CD4-positive, alpha-beta T cell treated with Interleukin-12 subunit alpha and Interleukin-12 subunit beta, for 1 hour (primary cell): ENCODE data around the gene ZNF613.
"Not testable (repeated sequence)": the region's sequence is repeated elsewhere in the genome, so short reads cannot be mapped to it uniquely, and the experiment has no call there.

Experiments used
- DNase-seq: peaks from one replicate; pipeline ENCODE4 v3.0.0-alpha.2; 2020

Gene ZNF613

DNA sequence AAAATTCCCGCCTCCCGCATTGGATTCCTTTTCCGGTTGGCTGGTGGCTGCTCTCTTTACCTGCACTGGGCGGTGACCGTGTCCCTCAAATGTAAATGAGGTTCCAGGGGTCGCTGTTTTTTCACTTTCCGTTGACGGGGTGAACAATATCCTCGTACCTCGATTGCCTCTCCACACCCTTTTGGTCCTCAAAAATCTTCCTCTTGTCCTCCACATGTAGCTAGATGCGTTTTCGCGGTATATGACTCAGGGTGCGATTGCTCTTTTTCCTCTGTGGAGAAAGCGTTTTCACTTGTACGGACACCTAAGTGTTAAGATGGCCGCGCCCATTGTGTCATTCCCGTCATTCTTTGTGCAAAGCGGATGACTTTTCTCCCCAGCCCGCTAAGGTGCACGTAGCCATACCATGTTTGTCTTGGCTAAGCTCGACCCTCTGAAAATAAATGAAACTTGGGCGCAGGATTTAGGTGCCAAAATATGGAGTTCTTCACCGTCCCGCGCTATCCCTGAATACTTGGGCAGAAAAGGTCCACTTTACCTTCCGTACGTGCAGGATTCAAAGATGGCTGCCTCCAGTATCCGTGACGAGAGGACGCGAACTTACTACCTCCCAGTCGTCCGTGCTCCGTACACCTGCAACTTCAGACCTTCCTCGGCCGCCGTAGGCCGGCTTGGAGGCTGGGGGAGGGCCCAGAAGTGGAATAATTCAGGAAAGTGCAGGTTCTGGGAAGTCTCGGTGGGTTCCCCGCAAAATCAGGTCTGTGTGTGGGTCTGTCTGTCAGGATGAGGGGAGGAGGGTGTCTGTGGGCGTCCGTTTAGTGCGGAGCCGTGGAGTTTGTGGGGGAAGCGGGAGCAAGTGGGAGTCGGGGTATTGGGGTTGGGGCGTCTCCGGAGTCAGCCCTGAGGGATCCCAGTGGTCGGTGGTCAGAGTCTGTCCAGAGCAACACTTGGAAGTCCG lies at the start of gene ZNF613:
ZNF613 (plus strand) TSS at position 689 of the 958 bp plus-strand sequence. CDS start 8,749 bp downstream, outside the sequence.
- DNase-seq: peak; percentile 87

DNA sequence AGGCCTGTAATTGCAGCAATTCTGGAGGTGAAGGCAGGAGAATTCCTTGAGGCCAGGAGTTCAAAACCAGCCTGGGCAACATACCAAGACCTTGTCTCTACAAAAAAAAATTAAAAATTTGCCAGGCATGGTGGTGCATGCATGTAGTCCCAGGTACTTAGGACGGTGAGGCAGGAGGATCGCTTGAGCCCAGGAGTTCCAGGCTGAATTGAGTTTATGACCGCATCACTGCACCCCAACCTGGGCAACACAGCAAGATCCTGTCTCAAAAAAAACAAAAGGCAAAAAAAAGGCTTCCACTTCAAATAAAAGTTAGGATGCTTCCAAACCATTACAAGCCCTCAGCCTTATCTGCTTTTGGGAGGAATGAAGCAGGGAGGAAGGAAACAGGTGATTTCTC lies 44.8 kb upstream of the ZNF613 start:
- DNase-seq: no peak

DNA sequence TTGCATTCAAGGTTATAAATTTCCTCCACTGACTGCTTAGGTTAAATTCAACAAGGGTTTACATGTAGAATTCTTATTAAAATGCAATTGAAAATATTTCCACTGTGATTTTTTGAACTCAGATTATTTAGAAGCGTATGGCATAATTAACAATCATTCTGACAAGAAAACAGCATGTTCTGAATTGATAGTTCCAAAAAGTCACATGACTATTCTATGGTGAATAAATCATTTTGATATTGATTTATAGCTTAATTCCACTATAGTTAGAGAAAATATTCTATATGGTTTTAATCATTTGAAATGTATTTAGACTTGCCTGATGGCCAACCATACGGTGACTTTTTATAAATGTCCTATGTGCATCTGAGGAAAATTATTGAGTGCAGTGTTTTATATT lies 42.6 kb upstream of the ZNF613 start:
- DNase-seq: no peak

DNA sequence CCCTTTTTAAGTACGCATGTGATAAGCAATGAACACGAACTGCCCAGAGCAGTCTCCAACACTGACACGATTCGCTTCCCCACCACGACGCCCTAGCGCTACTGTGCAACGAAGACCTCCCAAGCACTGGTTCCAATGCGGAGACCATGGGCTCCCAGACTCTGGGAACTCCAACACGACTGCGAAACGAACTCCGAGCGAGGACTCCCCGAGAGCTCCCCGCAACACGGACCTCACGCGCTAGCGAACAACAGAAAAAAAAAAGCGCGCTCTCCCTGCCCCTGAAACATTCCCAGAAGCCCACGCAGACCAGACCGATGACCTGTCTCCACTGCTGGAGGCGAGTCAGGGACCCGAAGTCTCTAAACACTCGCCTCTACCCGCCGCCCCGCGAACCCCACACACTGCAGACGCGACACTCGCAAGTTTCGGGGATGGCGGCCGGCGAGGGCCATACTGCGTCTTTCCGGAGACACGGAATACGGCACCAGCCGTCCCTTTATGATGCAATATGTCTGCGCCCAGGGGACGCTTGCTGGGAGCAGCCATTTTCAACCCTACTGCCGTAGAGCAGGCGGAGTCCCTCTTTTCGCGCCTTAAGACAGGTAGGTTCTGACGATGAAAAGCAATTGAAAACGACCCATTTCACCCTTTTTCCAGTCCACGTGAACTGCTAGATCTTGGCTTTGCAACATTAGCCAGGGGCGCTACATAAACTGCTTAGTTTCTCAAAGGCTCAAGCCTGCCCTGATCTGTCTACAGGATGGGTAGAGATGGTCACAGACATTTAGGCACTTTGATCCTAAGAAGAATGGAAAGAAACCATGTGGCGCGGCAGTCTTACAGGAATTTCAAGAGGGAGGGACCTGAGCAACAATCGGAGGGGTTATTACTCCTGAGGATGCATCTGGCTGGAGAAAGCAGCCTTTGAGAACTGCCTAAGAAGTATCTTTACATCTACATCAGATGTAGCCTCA lies 39.5 kb upstream of the ZNF613 start, which contains the start of gene ZNF577:
ZNF577 (minus strand) TSS at position 430 of the 977 bp plus-strand sequence. CDS start 7,569 bp downstream, outside the sequence.
- DNase-seq: peak; percentile 79

DNA sequence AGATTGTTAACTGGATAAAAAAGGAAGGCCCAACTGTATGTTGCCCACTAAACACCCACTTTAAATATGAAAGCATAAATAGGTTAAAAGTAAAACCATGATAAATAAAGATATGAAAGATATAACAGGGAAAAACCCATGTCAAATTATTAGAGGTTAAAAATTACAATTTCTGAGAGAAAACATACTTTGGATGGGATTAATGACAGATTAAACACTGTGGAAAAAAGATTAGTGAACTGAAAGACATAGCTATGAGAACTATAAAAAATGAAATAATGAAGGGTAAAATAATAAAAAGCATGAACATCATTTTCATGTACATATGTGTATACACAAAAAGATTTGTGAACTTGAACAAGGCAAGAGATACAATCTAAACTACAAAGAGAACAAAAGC lies 37.3 kb upstream of the ZNF613 start:
- DNase-seq: no peak

DNA sequence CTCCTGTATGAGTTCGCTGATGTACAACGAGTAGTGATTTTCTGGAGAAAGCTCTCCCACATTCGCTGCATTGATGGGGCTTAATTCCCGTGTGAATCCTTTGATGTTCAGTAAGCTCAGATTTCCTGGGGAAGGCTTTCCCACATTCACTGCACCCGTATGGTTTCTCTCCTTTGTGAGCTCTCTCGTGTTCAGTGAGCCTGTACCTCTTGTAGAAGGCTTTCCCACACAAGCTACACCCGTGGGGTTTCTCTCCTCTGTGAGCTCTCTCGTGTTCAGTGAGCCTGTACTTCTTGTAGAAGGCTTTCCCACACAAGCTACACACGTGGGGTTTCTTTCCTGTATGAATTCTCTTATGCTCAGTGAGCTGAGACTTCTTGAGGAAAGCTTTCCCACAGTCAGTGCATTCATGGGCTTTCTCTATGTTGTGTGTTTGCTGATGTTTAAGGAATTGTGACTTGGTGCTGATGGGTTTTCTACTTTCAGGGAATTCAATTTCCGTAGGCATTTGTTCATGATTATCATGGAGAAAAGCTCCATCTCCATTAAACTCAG lies 36.0 kb upstream of the ZNF613 start:
- no peak for DNase-seq

DNA sequence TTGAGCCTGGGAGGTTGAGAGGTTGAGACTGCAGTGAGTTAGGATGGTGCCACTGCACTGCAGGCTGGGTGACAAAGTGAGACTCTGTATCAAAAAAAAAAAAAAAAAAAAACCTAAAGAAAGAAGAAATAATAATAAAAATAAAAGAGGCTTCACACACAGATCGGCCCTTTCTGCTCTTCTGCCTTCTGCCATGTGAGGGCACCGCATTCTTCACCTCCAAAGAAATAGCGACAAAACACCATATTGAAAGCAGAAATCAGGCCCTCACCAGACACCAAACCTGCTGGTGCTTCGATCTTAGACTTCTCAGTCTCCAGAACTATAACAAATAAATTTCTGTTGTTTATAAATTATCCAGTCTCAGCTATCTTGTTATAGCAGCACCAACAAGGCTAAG lies 25.4 kb upstream of the ZNF613 start:
- no peak for DNase-seq

DNA sequence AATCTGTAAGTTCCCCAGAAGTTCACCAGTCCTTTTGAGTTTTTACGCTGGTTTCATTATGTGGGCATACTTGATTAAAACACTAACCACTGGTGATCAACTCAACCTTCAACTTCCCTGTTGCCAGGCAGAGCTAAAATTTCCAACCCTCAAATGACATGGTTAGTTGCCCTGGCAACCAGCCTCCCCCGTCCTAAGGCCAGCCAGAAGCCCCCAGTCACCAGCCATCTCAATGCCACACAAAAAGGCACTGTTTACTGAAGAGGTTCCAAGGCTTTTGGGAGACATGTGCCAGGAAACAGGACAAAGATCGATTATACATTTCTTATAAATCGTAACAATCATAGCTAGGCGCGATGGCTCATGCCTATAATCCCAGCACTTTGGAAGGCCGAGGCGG lies 24.1 kb upstream of the ZNF613 start:
- no peak for DNase-seq

DNA sequence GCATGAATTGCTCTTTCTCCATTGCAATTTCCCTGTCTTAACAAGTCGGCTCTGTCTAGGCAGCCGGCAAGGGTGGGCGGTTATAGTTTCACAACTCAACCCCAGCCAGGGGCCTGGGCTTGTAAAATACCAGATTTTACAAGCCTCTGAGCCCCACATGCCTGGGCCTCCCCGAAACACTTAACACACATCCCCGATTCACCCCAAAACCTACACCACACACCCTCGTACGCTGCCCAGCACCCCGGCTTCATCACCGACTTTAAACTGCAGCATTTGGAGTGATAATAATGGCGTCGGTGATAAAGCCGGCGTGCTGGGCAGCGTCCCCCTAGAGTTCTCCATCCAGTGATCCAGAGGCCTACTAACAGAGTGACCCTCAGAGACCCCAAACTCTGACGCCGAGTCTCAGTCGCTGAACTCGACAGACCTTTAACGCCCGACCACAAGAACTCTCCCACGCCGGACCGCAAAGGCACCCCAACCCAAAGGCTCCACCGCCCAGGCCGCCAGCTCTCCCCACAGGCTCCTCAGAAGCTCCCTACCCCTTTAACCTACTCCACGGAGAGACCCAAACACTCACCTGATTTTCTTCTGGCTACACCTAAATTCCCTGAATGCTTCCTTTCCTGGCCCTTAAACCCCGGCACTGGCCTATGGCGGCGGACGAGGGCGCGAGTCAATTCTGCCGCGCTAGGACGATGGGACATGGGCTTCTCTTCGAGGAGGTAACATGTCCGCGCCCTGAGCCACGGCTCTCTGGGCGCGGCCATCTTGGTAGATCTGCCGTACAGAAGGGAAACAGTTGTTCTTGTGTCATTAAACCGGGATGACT lies 22.7 kb upstream of the ZNF613 start, which contains the start of gene ZNF649:
ZNF649 (minus strand) TSS at position 687 of the 835 bp plus-strand sequence. CDS start 4,910 bp downstream, outside the sequence.
- DNase-seq: peak; percentile 82

DNA sequence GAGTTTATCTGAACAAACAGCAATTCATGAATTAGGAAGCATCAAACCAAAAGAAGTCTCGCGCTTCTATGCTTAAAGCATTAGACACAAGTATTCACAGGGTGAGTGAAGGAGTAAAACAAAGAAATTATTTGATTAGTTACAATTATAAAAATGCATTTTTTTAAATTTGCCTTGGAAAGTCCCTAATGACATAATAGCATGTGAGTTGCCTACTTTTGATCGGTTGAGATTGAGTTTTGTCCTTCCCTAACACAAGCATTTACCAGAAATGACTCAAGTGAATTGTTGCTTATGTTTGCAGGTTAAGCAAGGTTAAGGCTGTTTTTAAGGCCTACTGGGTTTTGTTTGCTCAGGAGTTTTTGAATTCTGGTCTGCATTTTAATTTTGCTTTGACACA lies 22.1 kb upstream of the ZNF613 start:
- no peak for DNase-seq

DNA sequence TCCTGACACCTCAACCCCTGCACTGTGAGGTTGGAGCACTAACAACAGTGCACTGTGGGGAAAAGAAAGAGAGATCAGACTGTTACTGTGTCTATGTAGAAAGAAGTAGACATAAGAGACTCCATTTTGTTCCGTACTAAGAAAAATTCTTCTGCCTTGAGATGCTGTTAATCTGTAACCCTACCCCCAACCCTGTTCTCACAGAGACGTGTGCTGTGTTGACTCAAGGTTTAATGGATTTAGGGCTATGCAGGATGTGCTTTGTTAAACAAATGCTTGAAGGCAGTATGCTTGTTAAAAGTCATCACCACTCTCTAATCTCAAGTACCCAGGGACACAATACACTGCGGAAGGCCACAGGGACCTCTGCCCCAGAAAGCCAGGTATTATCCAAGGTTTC lies 21.6 kb upstream of the ZNF613 start:
- not testable (repeated sequence) for DNase-seq

DNA sequence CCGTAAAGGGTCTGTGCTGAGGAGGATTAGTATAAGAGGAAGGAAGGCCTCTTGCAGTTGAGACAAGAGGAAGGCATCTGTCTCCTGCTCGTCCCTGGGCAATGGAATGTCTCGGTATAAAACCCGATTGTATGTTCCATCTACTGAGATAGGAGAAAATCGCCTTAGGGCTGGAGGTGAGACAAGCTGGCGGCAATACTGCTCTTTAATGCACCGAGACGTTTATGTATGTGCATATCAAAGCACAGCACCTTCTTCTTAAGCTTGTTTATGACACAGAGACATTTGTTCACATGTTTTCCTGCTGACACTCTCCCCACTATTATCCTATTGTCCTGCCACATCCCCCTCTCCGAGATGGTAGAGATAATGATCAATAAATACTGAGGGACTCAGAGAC lies 21.2 kb upstream of the ZNF613 start:
- not testable (repeated sequence) for DNase-seq

DNA sequence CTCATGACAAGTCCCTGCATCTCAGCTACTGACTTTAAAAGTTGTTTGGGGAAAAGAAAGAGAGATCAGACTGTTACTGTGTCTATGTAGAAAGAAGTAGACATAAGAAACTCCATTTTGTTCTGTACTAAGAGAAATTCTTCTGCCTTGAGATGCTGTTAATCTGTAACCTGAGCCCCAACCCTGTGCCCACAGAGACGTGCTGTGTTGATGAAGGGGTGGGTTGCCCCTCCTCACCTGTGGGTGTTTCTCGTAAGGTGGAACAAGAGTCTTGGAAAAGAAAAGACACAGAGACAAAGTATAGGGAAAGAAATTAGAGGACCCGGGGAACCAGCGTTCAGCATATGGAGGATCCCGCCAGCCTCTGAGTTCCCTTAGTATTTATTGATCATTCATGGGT lies 19.3 kb upstream of the ZNF613 start:
- DNase-seq: not testable (repeated sequence)

DNA sequence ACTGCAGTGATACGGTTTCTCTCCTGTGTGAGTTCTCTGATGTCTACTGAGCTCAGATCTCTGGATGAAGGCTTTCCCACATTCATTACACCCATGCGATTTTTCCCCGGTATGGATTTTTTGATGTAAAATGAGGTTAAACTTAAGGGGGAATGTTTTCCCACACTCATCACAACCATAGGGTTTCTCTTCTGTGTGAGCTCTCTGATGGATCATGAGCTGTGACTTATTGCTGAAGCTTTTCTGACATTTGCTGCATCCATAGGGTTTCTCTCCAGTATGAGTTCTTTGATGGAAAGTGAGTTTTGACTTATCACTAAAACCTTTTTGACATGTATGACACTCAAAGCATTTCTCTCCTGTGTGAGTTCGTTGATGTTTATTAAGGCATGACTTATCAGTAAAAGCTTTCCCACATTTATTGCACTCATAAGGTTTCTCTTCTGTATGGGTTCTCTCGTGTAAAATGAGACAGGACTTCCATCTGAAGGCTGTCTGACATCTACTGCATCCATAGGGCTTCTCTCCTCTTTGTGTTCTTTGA lies 11.9 kb upstream of the ZNF613 start:
- DNase-seq: no peak

DNA sequence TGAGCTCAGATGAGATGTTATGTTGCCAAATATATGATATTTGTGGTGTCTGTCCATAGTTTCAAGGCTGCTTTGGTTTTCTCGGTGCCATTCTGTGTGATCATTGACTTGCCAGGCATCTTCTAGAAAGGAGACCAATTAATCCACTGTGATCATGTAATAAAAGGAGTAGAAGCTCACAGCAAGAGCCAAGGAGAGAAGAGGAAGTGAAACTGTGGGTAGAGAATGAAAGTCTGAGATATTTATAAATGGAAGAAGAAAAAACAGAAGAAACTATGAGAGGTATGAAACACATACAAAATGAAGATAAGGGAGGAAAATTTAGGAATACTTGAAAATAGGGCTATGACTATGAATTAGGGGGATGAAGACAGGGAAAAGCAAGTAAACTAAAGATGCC lies 11.1 kb upstream of the ZNF613 start:
- DNase-seq: no peak

DNA sequence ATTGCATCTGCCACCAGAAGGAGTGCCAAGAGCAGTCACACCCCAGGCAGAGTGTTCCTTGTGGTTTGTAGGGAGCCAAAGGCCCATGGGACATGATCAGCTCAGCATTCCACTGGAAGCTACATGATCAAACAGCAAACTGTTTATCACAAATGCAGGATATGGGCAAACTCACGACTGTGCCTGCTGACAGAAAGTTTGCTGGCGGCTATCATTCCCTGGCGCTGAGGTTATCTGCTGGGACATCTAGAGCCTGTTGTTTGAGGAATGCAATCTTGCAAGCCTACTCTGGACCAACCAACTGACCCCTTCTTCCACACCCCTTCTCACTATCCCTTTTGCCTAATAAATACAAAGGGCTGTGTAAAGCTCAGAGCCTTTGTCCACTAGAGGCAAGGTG lies 7.7 kb upstream of the ZNF613 start:
- no peak for DNase-seq

DNA sequence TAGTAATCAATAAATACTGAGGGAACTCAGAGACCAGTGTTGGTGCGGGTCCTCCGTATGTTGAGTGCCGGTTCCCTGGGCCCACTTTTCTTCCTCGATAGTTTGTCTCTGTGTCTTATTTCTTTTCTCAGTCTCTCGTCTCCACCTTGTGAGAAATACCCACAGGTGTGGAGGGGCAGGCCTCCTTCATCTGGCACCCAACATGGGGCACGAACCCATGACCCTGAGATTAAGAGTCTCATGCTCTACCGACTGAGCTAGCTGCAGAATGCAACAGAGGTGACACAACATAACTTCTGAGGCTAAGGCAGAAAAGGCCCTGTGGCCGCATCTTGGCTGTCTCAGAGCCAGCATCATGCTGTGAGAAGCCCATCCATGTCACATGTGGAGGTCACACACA lies 5.3 kb upstream of the ZNF613 start:
- DNase-seq: peak; percentile 5

DNA sequence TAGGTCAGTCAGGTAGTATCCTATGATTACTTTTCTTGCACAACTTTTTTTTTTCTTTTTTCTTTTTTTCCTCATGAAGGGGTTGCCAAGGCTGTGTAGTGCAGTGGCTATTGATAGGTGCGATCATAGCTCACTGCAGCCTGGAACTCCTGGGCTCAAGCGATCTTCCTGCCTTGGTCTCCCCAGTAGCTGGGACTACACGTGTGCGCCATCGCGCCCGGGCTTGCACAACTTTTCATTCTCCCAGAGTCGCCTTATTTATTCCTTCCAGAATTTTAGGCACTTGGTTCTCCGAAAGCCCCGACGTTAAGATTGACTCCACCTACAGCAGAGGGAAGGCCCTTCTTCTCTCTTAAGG lies 867 bp upstream of the ZNF613 start:
- DNase-seq: no peak

DNA sequence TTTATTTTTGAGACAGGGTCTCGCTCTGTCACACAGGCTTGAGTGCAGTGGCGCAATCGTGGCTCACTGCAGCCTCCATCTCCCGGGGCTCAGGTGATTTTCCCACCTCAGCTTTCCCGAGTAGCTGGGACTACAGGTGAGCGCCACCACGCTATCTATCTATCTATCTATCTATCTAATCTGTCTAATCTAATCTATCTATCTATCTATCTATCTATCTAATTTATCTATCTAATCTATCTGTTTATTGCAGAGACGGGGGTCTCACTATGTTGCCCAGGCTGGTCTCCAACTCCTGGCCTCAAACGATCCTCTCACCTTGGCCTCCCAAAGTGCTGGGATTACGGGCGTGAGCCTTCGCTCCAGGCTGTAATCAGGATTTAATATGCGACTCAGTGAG lies 587 bp downstream of the ZNF613 start:
- no peak for DNase-seq

DNA sequence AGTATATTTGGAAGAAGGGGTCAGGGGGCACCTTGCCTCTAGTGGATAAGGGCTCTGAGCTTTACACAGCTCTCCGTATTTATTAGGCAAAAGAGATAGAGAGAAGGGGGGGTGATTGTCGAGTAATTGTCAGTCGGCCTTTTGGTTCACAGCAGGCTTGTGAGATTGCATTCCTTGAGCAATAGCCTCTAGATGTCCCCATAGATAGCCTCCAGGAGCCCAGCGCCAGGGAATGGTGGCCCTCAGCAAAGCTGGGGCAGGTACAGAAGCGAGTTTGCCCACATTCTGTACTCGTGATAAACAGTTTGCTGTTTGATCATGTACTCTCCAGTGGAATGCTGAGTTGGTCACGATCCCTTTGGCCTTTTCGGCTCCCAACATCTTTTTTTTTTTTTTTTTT lies 4.6 kb downstream of the ZNF613 start:
- no peak for DNase-seq

DNA sequence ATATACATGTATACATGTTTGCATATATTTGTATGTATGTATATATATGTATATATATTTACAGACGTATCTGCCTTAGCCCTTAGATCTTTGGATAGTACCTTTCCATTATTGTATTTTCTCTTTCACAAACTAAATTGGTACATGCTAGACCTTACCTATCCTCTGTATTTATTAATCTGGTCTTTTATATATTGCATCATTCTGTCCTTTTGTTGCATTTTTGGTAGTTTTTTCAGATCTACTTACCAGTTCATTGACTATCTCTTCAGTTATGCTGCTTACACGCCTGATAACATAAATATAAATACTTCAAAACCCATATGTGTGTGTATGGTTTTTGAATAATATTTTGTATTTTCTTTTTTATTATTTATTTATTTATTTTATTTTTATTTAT lies 11.7 kb downstream of the ZNF613 start:
- no peak for DNase-seq
